ENCODE results near the gene EHD4.

GRCh38 chr15:41887161-41887560 is 85.2 kb downstream of the EHD4 start:
- TF ChIP-seq CTCF (IDR thresholded peaks at IDR 0.05; ENCODE audit: low read depth, low read length): no peak
- no peak for TF ChIP-seq EZH2phosphoT487 (IDR thresholded peaks at IDR 0.05; ENCODE audit: low read depth)
